Suprapubic skin (tissue), 3 donors: ENCODE measurements around the gene XYLT1.

ENCODE experiments used
- POLR2A ChIP-seq, 2 donors: fragments of 450-650 bp; IDR thresholded peaks; one replicate each; pipeline ENCODE4 v1.6.1; 2017; ENCODE audit warnings: antibody characterized with exemption in 2 of 2, mild to moderate bottlenecking in 2 of 2, moderate library complexity in 2 of 2
- TF ChIP-seq, protein P1 (sequence below), 2 donors: fragments of 200-600 bp in 1 of 2; fragments of 450-650 bp in 1 of 2; sonication (generic) in 1 of 2; IDR thresholded peaks; one replicate each; pipeline ENCODE4 v1.5.1; 2016 to 2019; ENCODE audit warnings: antibody characterized with exemption in 2 of 2, mild to moderate bottlenecking in 1 of 2, moderate library complexity in 1 of 2

DNA sequence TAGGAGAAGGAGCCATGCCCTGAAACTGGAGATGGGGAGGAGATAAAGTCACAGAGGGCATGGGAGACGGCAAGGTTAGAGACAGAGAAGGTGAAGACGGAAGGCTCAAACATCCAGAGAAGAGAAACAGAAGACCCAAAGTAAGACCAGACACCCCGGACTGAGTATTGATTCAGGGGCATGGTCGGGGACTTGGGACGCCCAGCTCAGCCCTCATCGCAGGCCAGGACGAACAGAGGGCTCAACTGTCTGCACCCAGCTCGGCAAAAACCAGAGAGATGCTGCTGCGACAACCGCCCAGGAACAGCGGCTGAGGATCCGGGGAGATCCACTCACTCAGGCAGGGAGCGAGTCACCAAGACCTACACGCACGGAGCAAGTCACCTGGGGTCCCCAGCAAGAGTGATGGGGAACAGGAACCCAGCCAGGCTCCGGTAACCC, 999 bp downstream of the XYLT1 start:
- TF ChIP-seq, protein P1, sequence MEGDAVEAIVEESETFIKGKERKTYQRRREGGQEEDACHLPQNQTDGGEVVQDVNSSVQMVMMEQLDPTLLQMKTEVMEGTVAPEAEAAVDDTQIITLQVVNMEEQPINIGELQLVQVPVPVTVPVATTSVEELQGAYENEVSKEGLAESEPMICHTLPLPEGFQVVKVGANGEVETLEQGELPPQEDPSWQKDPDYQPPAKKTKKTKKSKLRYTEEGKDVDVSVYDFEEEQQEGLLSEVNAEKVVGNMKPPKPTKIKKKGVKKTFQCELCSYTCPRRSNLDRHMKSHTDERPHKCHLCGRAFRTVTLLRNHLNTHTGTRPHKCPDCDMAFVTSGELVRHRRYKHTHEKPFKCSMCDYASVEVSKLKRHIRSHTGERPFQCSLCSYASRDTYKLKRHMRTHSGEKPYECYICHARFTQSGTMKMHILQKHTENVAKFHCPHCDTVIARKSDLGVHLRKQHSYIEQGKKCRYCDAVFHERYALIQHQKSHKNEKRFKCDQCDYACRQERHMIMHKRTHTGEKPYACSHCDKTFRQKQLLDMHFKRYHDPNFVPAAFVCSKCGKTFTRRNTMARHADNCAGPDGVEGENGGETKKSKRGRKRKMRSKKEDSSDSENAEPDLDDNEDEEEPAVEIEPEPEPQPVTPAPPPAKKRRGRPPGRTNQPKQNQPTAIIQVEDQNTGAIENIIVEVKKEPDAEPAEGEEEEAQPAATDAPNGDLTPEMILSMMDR (IDR thresholded peaks at IDR 0.05): no peak
- no peak for TF ChIP-seq POLR2A (IDR thresholded peaks at IDR 0.05)
